Activated naive CD8-positive, alpha-beta T cell treated with anti-CD3 and anti-CD28 coated beads for 36 hours (primary cell): ENCODE results near the gene SRC. TPM values are rescaled to one million over a fixed set of nuclear protein-coding genes. Genes with fewer than 3 reads are reported as not detected.

Source experiments
- DNase-seq: peaks from one replicate; pipeline ENCODE4 v3.0.0; 2021
- H3K27ac Mint-ChIP-seq: one replicate; pipeline ENCODE4 v1.8.0; 2022; ENCODE audit warnings: mild to moderate bottlenecking, moderate library complexity, mixed read lengths
- H3K27me3 Mint-ChIP-seq: one replicate; pipeline ENCODE4 v1.8.0; 2022; ENCODE audit warnings: mild to moderate bottlenecking, mixed read lengths
- H3K36me3 Mint-ChIP-seq: one replicate; pipeline ENCODE4 v1.8.0; 2021; ENCODE audit warnings: mild to moderate bottlenecking, mixed read lengths
- H3K4me1 Mint-ChIP-seq: one replicate; pipeline ENCODE4 v1.8.0; 2021; ENCODE audit warnings: mixed read lengths
- H3K4me3 Mint-ChIP-seq: one replicate; pipeline ENCODE4 v1.8.0; 2022; ENCODE audit warnings: mild to moderate bottlenecking, moderate library complexity, mixed read lengths
- H3K9me3 Mint-ChIP-seq: one replicate; pipeline ENCODE4 v1.8.0; 2022; ENCODE audit warnings: mixed read lengths
- total RNA-seq, 2 experiments: library from RNA; stranded (reverse); gene quantifications; one replicate each; pipeline ENCODE4 v1.2.3, GENCODE V29; 2021

The SRC gene
- total RNA-seq, 2 experiments from 2014 or later: 1.1 to 1.9 TPM

- no peak overlapping the region for H3K27ac Mint-ChIP-seq
- H3K4me1 Mint-ChIP-seq: no peaks in the 10 kb centered on the region
- H3K36me3 Mint-ChIP-seq: no peaks in the 10 kb centered on the region
- no peak for DNase-seq
- no peaks in the 10 kb centered on the region for H3K27me3 Mint-ChIP-seq
- no peaks in the 10 kb centered on the region for H3K9me3 Mint-ChIP-seq
- no peak overlapping the region for H3K4me3 Mint-ChIP-seq
Observed at GRCh38 chr20:37430778-37431460, 85.0 kb downstream of the SRC start.

GRCh38 chr20:37431786-37432185 lies 85.8 kb downstream of the SRC start:
- Mint-ChIP-seq H3K27me3 (no peaks in the 10 kb centered on the region), H3K9me3 (no peaks in the 10 kb centered on the region), H3K4me1 (no peaks in the 10 kb centered on the region), H3K36me3 (no peaks in the 10 kb centered on the region), H3K27ac (no peak overlapping the region), H3K4me3 (no peak overlapping the region)
- no peak for DNase-seq

GRCh38 chr20:37432606-37433005 lies 86.7 kb downstream of the SRC start:
- Mint-ChIP-seq H3K36me3 (no peaks in the 10 kb centered on the region), H3K27me3 (no peaks in the 10 kb centered on the region), H3K27ac (no peak overlapping the region), H3K9me3 (no peaks in the 10 kb centered on the region), H3K4me1 (no peaks in the 10 kb centered on the region), H3K4me3 (no peak overlapping the region)
- DNase-seq: no peak

- Mint-ChIP-seq H3K27me3 (no peaks in the 10 kb centered on the region), H3K4me3 (no peak overlapping the region), H3K9me3 (no peaks in the 10 kb centered on the region), H3K27ac (no peak overlapping the region), H3K4me1 (no peaks in the 10 kb centered on the region), H3K36me3 (no peaks in the 10 kb centered on the region)
- DNase-seq: no peak
Observed at GRCh38 chr20:37435607-37436006, 89.7 kb downstream of the SRC start.

- Mint-ChIP-seq H3K36me3 (no peaks in the 10 kb centered on the region), H3K4me3 (no peak overlapping the region), H3K27me3 (no peaks in the 10 kb centered on the region), H3K27ac (no peak overlapping the region), H3K9me3 (no peaks in the 10 kb centered on the region), H3K4me1 (no peaks in the 10 kb centered on the region)
- no peak for DNase-seq
Observed at GRCh38 chr20:37436527-37437186, 90.7 kb downstream of the SRC start.

- Mint-ChIP-seq H3K36me3 (no peaks in the 10 kb centered on the region), H3K9me3 (no peaks in the 10 kb centered on the region), H3K4me1 (no peaks in the 10 kb centered on the region), H3K27me3 (no peaks in the 10 kb centered on the region), H3K4me3 (no peak overlapping the region), H3K27ac (no peak overlapping the region)
- DNase-seq: no peak
Observed at GRCh38 chr20:37437676-37438075, 91.7 kb downstream of the SRC start.

- H3K4me3 Mint-ChIP-seq: no peak overlapping the region
- no peak overlapping the region for H3K27ac Mint-ChIP-seq
- H3K27me3 Mint-ChIP-seq: no peaks in the 10 kb centered on the region
- H3K4me1 Mint-ChIP-seq: no peaks in the 10 kb centered on the region
- no peaks in the 10 kb centered on the region for H3K36me3 Mint-ChIP-seq
- no peak for DNase-seq
- no peaks in the 10 kb centered on the region for H3K9me3 Mint-ChIP-seq
Observed at GRCh38 chr20:37438464-37439222, 92.7 kb downstream of the SRC start.

GRCh38 chr20:37439223-37439933 lies 93.4 kb downstream of the SRC start:
- H3K9me3 Mint-ChIP-seq: no peaks in the 10 kb centered on the region
- DNase-seq: no peak
- no peaks in the 10 kb centered on the region for H3K36me3 Mint-ChIP-seq
- no peak overlapping the region for H3K27ac Mint-ChIP-seq
- H3K27me3 Mint-ChIP-seq: no peaks in the 10 kb centered on the region
- H3K4me3 Mint-ChIP-seq: no peak overlapping the region
- no peaks in the 10 kb centered on the region for H3K4me1 Mint-ChIP-seq

GRCh38 chr20:37441023-37441422 lies 95.1 kb downstream of the SRC start:
- Mint-ChIP-seq H3K9me3 (no peaks in the 10 kb centered on the region), H3K4me1 (no peaks in the 10 kb centered on the region), H3K36me3 (no peaks in the 10 kb centered on the region), H3K4me3 (no peak overlapping the region), H3K27me3 (no peaks in the 10 kb centered on the region), H3K27ac (no peak overlapping the region)
- no peak for DNase-seq

- no peaks in the 10 kb centered on the region for H3K9me3 Mint-ChIP-seq
- no peaks in the 10 kb centered on the region for H3K27me3 Mint-ChIP-seq
- no peak overlapping the region for H3K4me3 Mint-ChIP-seq
- H3K4me1 Mint-ChIP-seq: no peaks in the 10 kb centered on the region
- no peaks in the 10 kb centered on the region for H3K36me3 Mint-ChIP-seq
- no peak overlapping the region for H3K27ac Mint-ChIP-seq
- no peak for DNase-seq
Observed at GRCh38 chr20:37442547-37442946, 96.6 kb downstream of the SRC start.

- no peaks in the 10 kb centered on the region for H3K27me3 Mint-ChIP-seq
- H3K36me3 Mint-ChIP-seq: no peaks in the 10 kb centered on the region
- DNase-seq: no peak
- H3K4me1 Mint-ChIP-seq: no peaks in the 10 kb centered on the region
- H3K4me3 Mint-ChIP-seq: no peak overlapping the region
- no peaks in the 10 kb centered on the region for H3K9me3 Mint-ChIP-seq
- no peak overlapping the region for H3K27ac Mint-ChIP-seq
Observed at GRCh38 chr20:37442986-37443385, 97.0 kb downstream of the SRC start.

GRCh38 chr20:37443596-37443995 lies 97.7 kb downstream of the SRC start:
- Mint-ChIP-seq H3K9me3 (no peaks in the 10 kb centered on the region), H3K27ac (no peak overlapping the region), H3K4me3 (no peak overlapping the region), H3K36me3 (no peaks in the 10 kb centered on the region), H3K4me1 (no peaks in the 10 kb centered on the region), H3K27me3 (no peaks in the 10 kb centered on the region)
- DNase-seq: no peak

- Mint-ChIP-seq H3K27ac (no peak overlapping the region), H3K4me3 (no peak overlapping the region), H3K36me3 (no peaks in the 10 kb centered on the region), H3K27me3 (no peaks in the 10 kb centered on the region), H3K4me1 (no peaks in the 10 kb centered on the region), H3K9me3 (no peaks in the 10 kb centered on the region)
- DNase-seq: no peak
Observed at GRCh38 chr20:37445041-37445440, 99.1 kb downstream of the SRC start.

GRCh38 chr20:37446286-37447032 lies 100.5 kb downstream of the SRC start:
- Mint-ChIP-seq H3K9me3 (no peaks in the 10 kb centered on the region), H3K36me3 (no peaks in the 10 kb centered on the region), H3K27me3 (no peaks in the 10 kb centered on the region)

More at GRCh38 chr20:37446286-37447032, 100.5 kb downstream of the SRC start:
- Mint-ChIP-seq H3K27ac (no peak overlapping the region), H3K4me3 (no peak overlapping the region), H3K4me1 (no peaks in the 10 kb centered on the region)
- DNase-seq: no peak
